GM06990 (cell line): ENCODE data around the gene MAP1B.

Source experiments
- DNase-seq: peaks from one replicate; pipeline ENCODE4 v3.0.0-alpha.2; 2011; ENCODE audit not compliant: insufficient read length; ENCODE audit errors: extremely low read depth
- H3K27me3 ChIP-seq: replicated peaks from 2 replicates; pipeline ENCODE4 v1.6.0; 2011; ENCODE audit warnings: low read length; ENCODE audit not compliant: control insufficient read depth, insufficient read depth
- H3K36me3 ChIP-seq: 2 replicates; pipeline ENCODE4 v1.5.1; 2011; ENCODE audit warnings: low read length; ENCODE audit not compliant: control insufficient read depth, insufficient read depth
- H3K4me3 ChIP-seq: replicated peaks from 2 replicates; pipeline ENCODE4 v1.5.1; 2011; ENCODE audit warnings: low read depth, mild to moderate bottlenecking, control low read depth, low read length
- TF ChIP-seq, protein P1 (sequence below): IDR thresholded peaks from 2 replicates; pipeline ENCODE4 v1.5.1; 2011; ENCODE audit warnings: low read length, control low read depth, mild to moderate bottlenecking, inconsistent platforms; ENCODE audit not compliant: insufficient read depth, poor library complexity, severe bottlenecking

The MAP1B gene

GRCh38 chr5:72109625-72110024 is 2.4 kb downstream of the MAP1B start:
- Histone ChIP-seq H3K27me3 (no peaks in the 10 kb centered on the region; the same call in none of the 2 replicates), H3K4me3 (no peak overlapping the region), H3K36me3 (no peaks in the 10 kb centered on the region)
- TF ChIP-seq, protein P1, sequence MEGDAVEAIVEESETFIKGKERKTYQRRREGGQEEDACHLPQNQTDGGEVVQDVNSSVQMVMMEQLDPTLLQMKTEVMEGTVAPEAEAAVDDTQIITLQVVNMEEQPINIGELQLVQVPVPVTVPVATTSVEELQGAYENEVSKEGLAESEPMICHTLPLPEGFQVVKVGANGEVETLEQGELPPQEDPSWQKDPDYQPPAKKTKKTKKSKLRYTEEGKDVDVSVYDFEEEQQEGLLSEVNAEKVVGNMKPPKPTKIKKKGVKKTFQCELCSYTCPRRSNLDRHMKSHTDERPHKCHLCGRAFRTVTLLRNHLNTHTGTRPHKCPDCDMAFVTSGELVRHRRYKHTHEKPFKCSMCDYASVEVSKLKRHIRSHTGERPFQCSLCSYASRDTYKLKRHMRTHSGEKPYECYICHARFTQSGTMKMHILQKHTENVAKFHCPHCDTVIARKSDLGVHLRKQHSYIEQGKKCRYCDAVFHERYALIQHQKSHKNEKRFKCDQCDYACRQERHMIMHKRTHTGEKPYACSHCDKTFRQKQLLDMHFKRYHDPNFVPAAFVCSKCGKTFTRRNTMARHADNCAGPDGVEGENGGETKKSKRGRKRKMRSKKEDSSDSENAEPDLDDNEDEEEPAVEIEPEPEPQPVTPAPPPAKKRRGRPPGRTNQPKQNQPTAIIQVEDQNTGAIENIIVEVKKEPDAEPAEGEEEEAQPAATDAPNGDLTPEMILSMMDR: no peak
- no peak for DNase-seq

GRCh38 chr5:72110394-72111013 is 3.2 kb downstream of the MAP1B start:
- Histone ChIP-seq H3K27me3 (no peaks in the 10 kb centered on the region; the same call in none of the 2 replicates), H3K36me3 (no peaks in the 10 kb centered on the region), H3K4me3 (no peak overlapping the region)
- no peak for DNase-seq
- TF ChIP-seq, protein P1: no peak

DNA sequence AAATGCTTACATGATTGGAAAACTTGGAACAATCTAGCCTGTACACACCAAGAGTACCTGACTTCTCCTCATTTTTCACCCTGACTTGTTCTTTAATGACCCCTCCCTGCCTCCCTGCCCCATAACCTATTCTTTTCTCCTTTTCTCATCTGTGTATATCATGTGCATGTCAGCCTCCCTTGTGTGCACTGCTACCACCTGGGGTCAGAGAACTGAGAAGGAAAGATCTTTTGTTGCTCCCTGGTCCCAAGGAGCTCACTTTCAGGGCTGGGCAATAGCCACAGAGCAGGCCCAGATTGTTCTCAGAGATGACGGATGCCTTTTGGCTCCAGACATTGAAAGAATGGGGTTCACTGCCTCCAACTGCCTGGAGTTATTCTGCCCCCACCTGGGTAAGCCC is 5.1 kb downstream of the MAP1B start:
- no peak for DNase-seq
- TF ChIP-seq, protein P1: no peak
- Histone ChIP-seq H3K4me3 (no peak overlapping the region), H3K27me3 (no peaks in the 10 kb centered on the region; the same call in 1 of the 2 replicates), H3K36me3 (no peaks in the 10 kb centered on the region)

DNA sequence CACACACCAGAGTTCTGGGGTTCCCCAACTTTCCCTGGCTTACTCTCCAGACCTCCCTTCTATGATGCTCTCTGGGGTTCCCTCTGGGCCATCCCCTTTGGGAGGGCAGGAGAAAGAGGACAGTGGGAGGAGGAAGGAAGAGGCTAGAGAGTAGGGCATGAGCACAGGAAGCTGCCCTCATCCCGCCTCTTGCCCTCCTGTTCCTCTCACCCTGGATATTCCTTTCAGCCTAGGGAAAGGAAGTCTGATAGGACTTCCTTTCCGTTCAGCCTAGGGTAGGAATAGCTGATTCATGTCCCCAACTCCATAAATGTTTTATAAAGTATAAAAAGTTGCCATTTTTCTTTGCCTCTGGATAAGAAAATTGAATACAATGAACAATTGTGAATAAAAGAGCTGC is 7.4 kb downstream of the MAP1B start:
- Histone ChIP-seq H3K27me3 (no peaks in the 10 kb centered on the region), H3K36me3 (no peaks in the 10 kb centered on the region), H3K4me3 (no peak overlapping the region)
- TF ChIP-seq, protein P1: no peak
- no peak for DNase-seq

GRCh38 chr5:72115296-72115695 is 8.0 kb downstream of the MAP1B start:
- DNase-seq: no peak
- no peak overlapping the region for H3K4me3 ChIP-seq
- no peaks in the 10 kb centered on the region for H3K36me3 ChIP-seq
- TF ChIP-seq, protein P1: no peak
- H3K27me3 ChIP-seq: no peaks in the 10 kb centered on the region

DNA sequence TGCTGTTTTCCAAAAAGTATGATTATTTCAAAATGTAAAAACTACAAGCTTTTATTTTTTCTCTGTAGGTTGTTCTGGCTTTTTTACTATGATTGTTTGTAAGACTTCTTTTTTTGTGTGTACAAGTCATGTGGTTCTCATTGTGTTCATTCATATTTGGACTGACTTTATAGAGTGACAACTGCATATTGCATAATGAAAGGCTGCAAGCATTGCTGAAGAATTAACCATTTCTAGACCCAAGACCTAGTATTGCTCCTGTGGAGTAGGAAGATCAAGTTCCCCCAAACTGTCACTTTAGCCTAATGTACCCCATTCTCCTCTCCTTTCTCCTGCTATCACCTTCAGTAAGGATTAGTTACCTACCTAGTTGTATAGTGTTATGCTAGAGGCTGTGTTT is 10.0 kb downstream of the MAP1B start:
- no peaks in the 10 kb centered on the region for H3K36me3 ChIP-seq
- no peak for DNase-seq
- TF ChIP-seq, protein P1: no peak

More for the DNA sequence above, 10.0 kb downstream of the MAP1B start:
- no peak overlapping the region for H3K4me3 ChIP-seq
- peaks cover 3% of the 10 kb centered on the region; the same call in 1 of the 2 replicates for H3K27me3 ChIP-seq
